Measurements from ENCODE around the gene DBN1. TPM values are rescaled to one million over a fixed set of nuclear protein-coding genes. Genes with fewer than 3 reads are reported as not detected.

Gene DBN1
- total and polyA plus RNA-seq, 9 of the 15 experiments (the other 6 are each of a cell fraction or from before 2014, with no cell fraction given): 0.25 to 87.2 (median 27.9) TPM

DNA sequence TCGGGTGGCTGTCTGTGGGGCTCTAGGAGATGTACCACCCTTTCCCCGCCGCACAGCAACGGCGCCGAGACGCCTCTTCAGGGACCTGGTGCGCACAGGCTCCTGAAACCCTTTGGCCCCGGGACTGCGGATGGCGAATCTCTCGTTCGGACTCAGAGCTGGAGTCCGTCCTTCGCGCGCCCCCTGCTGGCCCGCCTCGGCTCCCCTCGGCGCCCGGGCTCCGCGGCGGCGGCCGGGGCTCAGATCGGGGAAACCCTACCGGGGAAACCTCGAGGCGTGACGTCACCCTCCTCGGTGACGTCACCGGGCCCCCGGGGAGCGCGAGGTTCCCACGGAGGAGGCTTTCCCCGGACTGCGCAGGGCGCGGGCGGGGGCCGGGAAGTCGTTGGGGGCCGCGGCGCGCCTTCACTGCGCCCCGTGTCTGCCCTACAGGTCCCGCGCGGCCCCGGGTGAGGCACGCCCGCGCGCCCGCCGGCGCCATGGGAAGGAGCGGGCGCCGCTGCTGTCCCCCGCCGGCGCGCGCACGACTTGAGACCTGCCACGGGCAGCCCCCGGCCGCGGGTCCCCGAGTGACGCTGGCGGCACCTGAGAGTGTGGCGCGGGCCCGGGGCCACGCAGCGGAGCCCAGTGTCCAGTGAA, 18.9 kb downstream of the DBN1 start (continued):
- TF ChIP-seq, protein P1, sequence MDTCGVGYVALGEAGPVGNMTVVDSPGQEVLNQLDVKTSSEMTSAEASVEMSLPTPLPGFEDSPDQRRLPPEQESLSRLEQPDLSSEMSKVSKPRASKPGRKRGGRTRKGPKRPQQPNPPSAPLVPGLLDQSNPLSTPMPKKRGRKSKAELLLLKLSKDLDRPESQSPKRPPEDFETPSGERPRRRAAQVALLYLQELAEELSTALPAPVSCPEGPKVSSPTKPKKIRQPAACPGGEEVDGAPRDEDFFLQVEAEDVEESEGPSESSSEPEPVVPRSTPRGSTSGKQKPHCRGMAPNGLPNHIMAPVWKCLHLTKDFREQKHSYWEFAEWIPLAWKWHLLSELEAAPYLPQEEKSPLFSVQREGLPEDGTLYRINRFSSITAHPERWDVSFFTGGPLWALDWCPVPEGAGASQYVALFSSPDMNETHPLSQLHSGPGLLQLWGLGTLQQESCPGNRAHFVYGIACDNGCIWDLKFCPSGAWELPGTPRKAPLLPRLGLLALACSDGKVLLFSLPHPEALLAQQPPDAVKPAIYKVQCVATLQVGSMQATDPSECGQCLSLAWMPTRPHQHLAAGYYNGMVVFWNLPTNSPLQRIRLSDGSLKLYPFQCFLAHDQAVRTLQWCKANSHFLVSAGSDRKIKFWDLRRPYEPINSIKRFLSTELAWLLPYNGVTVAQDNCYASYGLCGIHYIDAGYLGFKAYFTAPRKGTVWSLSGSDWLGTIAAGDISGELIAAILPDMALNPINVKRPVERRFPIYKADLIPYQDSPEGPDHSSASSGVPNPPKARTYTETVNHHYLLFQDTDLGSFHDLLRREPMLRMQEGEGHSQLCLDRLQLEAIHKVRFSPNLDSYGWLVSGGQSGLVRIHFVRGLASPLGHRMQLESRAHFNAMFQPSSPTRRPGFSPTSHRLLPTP (IDR thresholded peaks at IDR 0.05; ENCODE audit: borderline replicate concordance, extremely low read depth, insufficient read length): no peak
- TF ChIP-seq, protein P2, sequence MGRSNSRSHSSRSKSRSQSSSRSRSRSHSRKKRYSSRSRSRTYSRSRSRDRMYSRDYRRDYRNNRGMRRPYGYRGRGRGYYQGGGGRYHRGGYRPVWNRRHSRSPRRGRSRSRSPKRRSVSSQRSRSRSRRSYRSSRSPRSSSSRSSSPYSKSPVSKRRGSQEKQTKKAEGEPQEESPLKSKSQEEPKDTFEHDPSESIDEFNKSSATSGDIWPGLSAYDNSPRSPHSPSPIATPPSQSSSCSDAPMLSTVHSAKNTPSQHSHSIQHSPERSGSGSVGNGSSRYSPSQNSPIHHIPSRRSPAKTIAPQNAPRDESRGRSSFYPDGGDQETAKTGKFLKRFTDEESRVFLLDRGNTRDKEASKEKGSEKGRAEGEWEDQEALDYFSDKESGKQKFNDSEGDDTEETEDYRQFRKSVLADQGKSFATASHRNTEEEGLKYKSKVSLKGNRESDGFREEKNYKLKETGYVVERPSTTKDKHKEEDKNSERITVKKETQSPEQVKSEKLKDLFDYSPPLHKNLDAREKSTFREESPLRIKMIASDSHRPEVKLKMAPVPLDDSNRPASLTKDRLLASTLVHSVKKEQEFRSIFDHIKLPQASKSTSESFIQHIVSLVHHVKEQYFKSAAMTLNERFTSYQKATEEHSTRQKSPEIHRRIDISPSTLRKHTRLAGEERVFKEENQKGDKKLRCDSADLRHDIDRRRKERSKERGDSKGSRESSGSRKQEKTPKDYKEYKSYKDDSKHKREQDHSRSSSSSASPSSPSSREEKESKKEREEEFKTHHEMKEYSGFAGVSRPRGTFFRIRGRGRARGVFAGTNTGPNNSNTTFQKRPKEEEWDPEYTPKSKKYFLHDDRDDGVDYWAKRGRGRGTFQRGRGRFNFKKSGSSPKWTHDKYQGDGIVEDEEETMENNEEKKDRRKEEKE (IDR thresholded peaks at IDR 0.05; ENCODE audit: borderline replicate concordance in 1 of 2, control insufficient read depth in 1 of 2, low read depth in 2 of 2, low read length in 1 of 2): no peak
- TF ChIP-seq, protein P3, sequence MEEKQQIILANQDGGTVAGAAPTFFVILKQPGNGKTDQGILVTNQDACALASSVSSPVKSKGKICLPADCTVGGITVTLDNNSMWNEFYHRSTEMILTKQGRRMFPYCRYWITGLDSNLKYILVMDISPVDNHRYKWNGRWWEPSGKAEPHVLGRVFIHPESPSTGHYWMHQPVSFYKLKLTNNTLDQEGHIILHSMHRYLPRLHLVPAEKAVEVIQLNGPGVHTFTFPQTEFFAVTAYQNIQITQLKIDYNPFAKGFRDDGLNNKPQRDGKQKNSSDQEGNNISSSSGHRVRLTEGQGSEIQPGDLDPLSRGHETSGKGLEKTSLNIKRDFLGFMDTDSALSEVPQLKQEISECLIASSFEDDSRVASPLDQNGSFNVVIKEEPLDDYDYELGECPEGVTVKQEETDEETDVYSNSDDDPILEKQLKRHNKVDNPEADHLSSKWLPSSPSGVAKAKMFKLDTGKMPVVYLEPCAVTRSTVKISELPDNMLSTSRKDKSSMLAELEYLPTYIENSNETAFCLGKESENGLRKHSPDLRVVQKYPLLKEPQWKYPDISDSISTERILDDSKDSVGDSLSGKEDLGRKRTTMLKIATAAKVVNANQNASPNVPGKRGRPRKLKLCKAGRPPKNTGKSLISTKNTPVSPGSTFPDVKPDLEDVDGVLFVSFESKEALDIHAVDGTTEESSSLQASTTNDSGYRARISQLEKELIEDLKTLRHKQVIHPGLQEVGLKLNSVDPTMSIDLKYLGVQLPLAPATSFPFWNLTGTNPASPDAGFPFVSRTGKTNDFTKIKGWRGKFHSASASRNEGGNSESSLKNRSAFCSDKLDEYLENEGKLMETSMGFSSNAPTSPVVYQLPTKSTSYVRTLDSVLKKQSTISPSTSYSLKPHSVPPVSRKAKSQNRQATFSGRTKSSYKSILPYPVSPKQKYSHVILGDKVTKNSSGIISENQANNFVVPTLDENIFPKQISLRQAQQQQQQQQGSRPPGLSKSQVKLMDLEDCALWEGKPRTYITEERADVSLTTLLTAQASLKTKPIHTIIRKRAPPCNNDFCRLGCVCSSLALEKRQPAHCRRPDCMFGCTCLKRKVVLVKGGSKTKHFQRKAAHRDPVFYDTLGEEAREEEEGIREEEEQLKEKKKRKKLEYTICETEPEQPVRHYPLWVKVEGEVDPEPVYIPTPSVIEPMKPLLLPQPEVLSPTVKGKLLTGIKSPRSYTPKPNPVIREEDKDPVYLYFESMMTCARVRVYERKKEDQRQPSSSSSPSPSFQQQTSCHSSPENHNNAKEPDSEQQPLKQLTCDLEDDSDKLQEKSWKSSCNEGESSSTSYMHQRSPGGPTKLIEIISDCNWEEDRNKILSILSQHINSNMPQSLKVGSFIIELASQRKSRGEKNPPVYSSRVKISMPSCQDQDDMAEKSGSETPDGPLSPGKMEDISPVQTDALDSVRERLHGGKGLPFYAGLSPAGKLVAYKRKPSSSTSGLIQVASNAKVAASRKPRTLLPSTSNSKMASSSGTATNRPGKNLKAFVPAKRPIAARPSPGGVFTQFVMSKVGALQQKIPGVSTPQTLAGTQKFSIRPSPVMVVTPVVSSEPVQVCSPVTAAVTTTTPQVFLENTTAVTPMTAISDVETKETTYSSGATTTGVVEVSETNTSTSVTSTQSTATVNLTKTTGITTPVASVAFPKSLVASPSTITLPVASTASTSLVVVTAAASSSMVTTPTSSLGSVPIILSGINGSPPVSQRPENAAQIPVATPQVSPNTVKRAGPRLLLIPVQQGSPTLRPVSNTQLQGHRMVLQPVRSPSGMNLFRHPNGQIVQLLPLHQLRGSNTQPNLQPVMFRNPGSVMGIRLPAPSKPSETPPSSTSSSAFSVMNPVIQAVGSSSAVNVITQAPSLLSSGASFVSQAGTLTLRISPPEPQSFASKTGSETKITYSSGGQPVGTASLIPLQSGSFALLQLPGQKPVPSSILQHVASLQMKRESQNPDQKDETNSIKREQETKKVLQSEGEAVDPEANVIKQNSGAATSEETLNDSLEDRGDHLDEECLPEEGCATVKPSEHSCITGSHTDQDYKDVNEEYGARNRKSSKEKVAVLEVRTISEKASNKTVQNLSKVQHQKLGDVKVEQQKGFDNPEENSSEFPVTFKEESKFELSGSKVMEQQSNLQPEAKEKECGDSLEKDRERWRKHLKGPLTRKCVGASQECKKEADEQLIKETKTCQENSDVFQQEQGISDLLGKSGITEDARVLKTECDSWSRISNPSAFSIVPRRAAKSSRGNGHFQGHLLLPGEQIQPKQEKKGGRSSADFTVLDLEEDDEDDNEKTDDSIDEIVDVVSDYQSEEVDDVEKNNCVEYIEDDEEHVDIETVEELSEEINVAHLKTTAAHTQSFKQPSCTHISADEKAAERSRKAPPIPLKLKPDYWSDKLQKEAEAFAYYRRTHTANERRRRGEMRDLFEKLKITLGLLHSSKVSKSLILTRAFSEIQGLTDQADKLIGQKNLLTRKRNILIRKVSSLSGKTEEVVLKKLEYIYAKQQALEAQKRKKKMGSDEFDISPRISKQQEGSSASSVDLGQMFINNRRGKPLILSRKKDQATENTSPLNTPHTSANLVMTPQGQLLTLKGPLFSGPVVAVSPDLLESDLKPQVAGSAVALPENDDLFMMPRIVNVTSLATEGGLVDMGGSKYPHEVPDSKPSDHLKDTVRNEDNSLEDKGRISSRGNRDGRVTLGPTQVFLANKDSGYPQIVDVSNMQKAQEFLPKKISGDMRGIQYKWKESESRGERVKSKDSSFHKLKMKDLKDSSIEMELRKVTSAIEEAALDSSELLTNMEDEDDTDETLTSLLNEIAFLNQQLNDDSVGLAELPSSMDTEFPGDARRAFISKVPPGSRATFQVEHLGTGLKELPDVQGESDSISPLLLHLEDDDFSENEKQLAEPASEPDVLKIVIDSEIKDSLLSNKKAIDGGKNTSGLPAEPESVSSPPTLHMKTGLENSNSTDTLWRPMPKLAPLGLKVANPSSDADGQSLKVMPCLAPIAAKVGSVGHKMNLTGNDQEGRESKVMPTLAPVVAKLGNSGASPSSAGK (IDR thresholded peaks at IDR 0.05): no peak
- TF ChIP-seq TBP (optimal IDR thresholded peaks at IDR 0.05; ENCODE audit: low read depth, low read length) (peak; percentile 23), GTF2A2 (tag; IDR thresholded peaks at IDR 0.05) (no peak), CBX1 (IDR thresholded peaks at IDR 0.05; ENCODE audit: low read depth) (no peak), POU5F1 (IDR thresholded peaks at IDR 0.05; ENCODE audit: borderline replicate concordance, low read depth, low read length, partially characterized antibody) (no peak), SOX6 (IDR thresholded peaks at IDR 0.05) (0 out of 2 replicates have a peak, but pooled peaks have one; percentile 15), HOXB6 (CRISPR knock-in tag; IDR thresholded peaks at IDR 0.05; ENCODE audit: borderline replicate concordance) (no peak)

All from K562 (cell line).